MV-4-11 (cell line): Measurements from ENCODE around the gene MYOG.

Source experiments
- DNase-seq: peaks from one replicate; lab custom pipeline; 2025; lab: John Stamatoyannopoulos, UW

Gene MYOG

GRCh38 chr1:203046984-203047630, 38.7 kb downstream of the MYOG start:
- peak; percentile 69 for DNase-seq

GRCh38 chr1:203045821-203046594, 39.8 kb downstream of the MYOG start:
- no peak for DNase-seq

GRCh38 chr1:203045336-203045735, 40.5 kb downstream of the MYOG start:
- DNase-seq, result no peak

GRCh38 chr1:203044546-203045250, 41.1 kb downstream of the MYOG start:
- DNase-seq, result no peak

- DNase-seq, result no peak
Measured at GRCh38 chr1:203043830-203044545, 41.8 kb downstream of the MYOG start.

- no peak for DNase-seq
Measured at GRCh38 chr1:203041351-203041932, 44.4 kb downstream of the MYOG start.

GRCh38 chr1:203040513-203041275, 45.1 kb downstream of the MYOG start:
- no peak for DNase-seq

- DNase-seq, result peak; percentile 40
Measured at GRCh38 chr1:203039609-203040512, 46.0 kb downstream of the MYOG start.

GRCh38 chr1:203038891-203039608, 46.8 kb downstream of the MYOG start:
- peak; percentile 64 for DNase-seq

GRCh38 chr1:203038217-203038741, 47.5 kb downstream of the MYOG start:
- peak; percentile 65 for DNase-seq

GRCh38 chr1:203037509-203038190, 48.2 kb downstream of the MYOG start:
- DNase-seq, result no peak

- no peak for DNase-seq
Measured at GRCh38 chr1:203036537-203036936, 49.3 kb downstream of the MYOG start.

GRCh38 chr1:203036135-203036534, 49.7 kb downstream of the MYOG start:
- no peak for DNase-seq

GRCh38 chr1:203035111-203036000, 50.5 kb downstream of the MYOG start:
- no peak for DNase-seq

GRCh38 chr1:203034422-203035110, 51.2 kb downstream of the MYOG start:
- DNase-seq, result no peak

GRCh38 chr1:203033917-203034316, 51.9 kb downstream of the MYOG start:
- DNase-seq, result no peak

GRCh38 chr1:203033287-203033686, 52.5 kb downstream of the MYOG start:
- no peak for DNase-seq
